ENCODE measurements around the gene APOLD1. TPM values are rescaled to one million over a fixed set of nuclear protein-coding genes. Genes with fewer than 3 reads are reported as not detected.

APOLD1 gene
- polyA plus RNA-seq, 3 donors = 0.08 to 0.21 TPM; not detected in 1

DNA sequence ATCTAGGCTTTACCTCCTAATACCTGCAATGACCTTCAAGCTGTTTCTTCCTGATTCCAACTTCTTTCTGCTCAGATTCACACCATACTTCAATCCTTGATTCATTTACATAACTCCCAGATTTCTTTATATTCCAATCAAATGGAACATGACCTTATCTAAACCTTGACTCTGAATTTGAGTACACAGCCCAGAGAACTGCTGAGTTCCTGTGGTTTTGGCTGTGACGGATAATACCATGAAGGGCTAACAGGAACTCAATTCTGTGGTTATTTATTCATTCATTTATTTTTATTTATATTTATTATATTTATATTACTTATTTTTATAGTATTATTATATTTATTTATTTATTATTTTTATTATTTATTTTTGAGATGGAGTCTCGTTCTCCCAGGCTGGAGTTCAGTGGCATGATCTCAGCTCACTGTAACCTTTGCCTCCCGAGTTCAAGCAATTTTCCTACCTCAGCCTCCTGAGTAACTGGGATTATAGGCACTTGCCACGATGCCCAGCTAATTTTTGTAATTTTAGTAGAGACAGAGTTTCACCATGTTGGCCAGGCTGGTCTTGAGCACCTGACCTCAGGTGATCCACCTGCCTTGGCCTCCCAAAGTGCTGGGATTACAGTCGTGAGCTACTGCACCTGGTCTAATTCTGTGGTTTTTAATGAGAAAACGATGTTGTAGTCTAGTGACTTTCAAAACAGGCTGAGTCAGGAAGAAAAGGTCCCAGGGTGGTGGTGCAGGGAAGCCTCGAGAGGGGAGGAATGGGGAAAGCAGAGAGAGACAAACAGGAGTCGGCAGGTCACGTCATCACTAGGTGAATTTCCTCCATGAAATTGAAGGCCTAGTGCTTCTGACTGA, 11.7 kb downstream of the APOLD1 start:
- no peaks in the 10 kb centered on the region for H3K36me3 ChIP-seq (replicated peaks in 1 of 2; ENCODE audit: control insufficient read depth in 1 of 2, insufficient read depth in 2 of 2, low read length in 2 of 2)
- no peaks in the 10 kb centered on the region for H3K27me3 ChIP-seq (ENCODE audit: control insufficient read depth in 2 of 2, insufficient read depth in 2 of 2, low read length in 2 of 2)
- intact Hi-C loops (cut with micrococcal nuclease) = no loop called here
- H3K9me3 Mint-ChIP-seq = peaks cover 0 to 2% (median 0%) of the 10 kb centered on the region in 7 donors
- no peak overlapping the region for H3K4me3 ChIP-seq (replicated peaks in 1 of 3; ENCODE audit: low read depth in 2 of 3, low read length in 3 of 3)
- H3K4me2 ChIP-seq (replicated peaks; ENCODE audit: extremely low read depth, low read length, poor library complexity, severe bottlenecking) = no peak overlapping the region
- H3K9me3 ChIP-seq (replicated peaks in 1 of 2; ENCODE audit: control insufficient read depth in 1 of 2, insufficient read depth in 1 of 2, low read length in 2 of 2) = no peaks in the 10 kb centered on the region
- H3K4me3 Mint-ChIP-seq = no peak overlapping the region
- DNase-seq = no peak
- TF ChIP-seq, protein P1, sequence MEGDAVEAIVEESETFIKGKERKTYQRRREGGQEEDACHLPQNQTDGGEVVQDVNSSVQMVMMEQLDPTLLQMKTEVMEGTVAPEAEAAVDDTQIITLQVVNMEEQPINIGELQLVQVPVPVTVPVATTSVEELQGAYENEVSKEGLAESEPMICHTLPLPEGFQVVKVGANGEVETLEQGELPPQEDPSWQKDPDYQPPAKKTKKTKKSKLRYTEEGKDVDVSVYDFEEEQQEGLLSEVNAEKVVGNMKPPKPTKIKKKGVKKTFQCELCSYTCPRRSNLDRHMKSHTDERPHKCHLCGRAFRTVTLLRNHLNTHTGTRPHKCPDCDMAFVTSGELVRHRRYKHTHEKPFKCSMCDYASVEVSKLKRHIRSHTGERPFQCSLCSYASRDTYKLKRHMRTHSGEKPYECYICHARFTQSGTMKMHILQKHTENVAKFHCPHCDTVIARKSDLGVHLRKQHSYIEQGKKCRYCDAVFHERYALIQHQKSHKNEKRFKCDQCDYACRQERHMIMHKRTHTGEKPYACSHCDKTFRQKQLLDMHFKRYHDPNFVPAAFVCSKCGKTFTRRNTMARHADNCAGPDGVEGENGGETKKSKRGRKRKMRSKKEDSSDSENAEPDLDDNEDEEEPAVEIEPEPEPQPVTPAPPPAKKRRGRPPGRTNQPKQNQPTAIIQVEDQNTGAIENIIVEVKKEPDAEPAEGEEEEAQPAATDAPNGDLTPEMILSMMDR (IDR thresholded peaks at IDR 0.05) = no peak
- no peak overlapping the region for H2AFZ ChIP-seq (ENCODE audit: insufficient read depth, low read depth, low read length, poor library complexity, severe bottlenecking)
- no peaks in the 10 kb centered on the region for H4K20me1 ChIP-seq (ENCODE audit: insufficient read depth, low read length)
- H3K36me3 Mint-ChIP-seq = no peaks in the 10 kb centered on the region
- no peak overlapping the region for H3K9ac ChIP-seq (ENCODE audit: insufficient read depth, low read length, poor library complexity, severe bottlenecking)
- no peak overlapping the region for H3K27ac Mint-ChIP-seq
- H3K79me2 ChIP-seq (ENCODE audit: insufficient read depth, low read length) = no peaks in the 10 kb centered on the region
- H3K27ac ChIP-seq (ENCODE audit: low read depth in 1 of 2, low read length in 2 of 2) = no peak overlapping the region
- WGBS (ENCODE audit: insufficient coverage) = 93% methylated on average over 3 of the region's 9 CpGs
- peaks cover 0 to 3% (median 0%) of the 10 kb centered on the region in 3 donors for H3K27me3 Mint-ChIP-seq (ENCODE audit: low read depth in 3 of 3)
- H3K4me1 ChIP-seq (ENCODE audit: control insufficient read depth in 1 of 2, insufficient read depth in 2 of 2, low read length in 2 of 2) = no peaks in the 10 kb centered on the region
- peaks cover 11% of the 10 kb centered on the region for H3K4me1 Mint-ChIP-seq

DNA sequence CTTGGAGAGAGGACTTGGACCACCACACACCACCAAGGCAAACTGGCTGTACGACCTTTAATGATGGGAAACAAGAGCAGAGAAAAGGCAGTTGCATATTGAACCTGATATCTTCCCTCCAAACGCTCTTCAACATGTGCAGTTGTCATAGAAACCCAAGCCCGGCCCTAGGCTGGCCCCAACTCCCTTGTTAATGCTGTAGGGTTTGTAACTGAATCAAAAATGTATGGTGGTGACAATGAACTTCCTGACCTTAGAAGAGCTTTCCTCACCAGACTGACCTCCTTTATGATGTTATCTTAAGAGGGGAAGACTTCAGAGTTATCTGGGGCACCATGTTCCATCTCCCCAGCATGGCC, 12.3 kb downstream of the APOLD1 start:
- H3K27ac Mint-ChIP-seq = no peak overlapping the region
- H3K27me3 Mint-ChIP-seq (ENCODE audit: low read depth in 3 of 3) = peaks cover 0 to 3% (median 0%) of the 10 kb centered on the region in 3 donors
- no CpG with 5 or more reads among the region's 3 CpGs for WGBS (ENCODE audit: insufficient coverage)
- TF ChIP-seq, protein P1 (IDR thresholded peaks at IDR 0.05) = no peak
- Histone ChIP-seq H3K9ac (ENCODE audit: insufficient read depth, low read length, poor library complexity, severe bottlenecking) (no peak overlapping the region), H3K36me3 (replicated peaks in 1 of 2; ENCODE audit: control insufficient read depth in 1 of 2, insufficient read depth in 2 of 2, low read length in 2 of 2) (no peaks in the 10 kb centered on the region), H3K27ac (ENCODE audit: low read depth in 1 of 2, low read length in 2 of 2) (no peak overlapping the region), H3K27me3 (ENCODE audit: control insufficient read depth in 2 of 2, insufficient read depth in 2 of 2, low read length in 2 of 2) (no peaks in the 10 kb centered on the region), H4K20me1 (ENCODE audit: insufficient read depth, low read length) (no peaks in the 10 kb centered on the region), H2AFZ (ENCODE audit: insufficient read depth, low read depth, low read length, poor library complexity, severe bottlenecking) (no peak overlapping the region), H3K4me2 (replicated peaks; ENCODE audit: extremely low read depth, low read length, poor library complexity, severe bottlenecking) (no peak overlapping the region), H3K4me1 (ENCODE audit: control insufficient read depth in 1 of 2, insufficient read depth in 2 of 2, low read length in 2 of 2) (no peaks in the 10 kb centered on the region), H3K4me3 (replicated peaks in 1 of 3; ENCODE audit: low read depth in 2 of 3, low read length in 3 of 3) (no peak overlapping the region), H3K79me2 (ENCODE audit: insufficient read depth, low read length) (no peaks in the 10 kb centered on the region), H3K9me3 (replicated peaks in 1 of 2; ENCODE audit: control insufficient read depth in 1 of 2, insufficient read depth in 1 of 2, low read length in 2 of 2) (no peaks in the 10 kb centered on the region)
- intact Hi-C loops (cut with micrococcal nuclease) = no loop called here
- no peak overlapping the region for H3K4me3 Mint-ChIP-seq
- H3K9me3 Mint-ChIP-seq = peaks cover 0 to 2% (median 0%) of the 10 kb centered on the region in 7 donors
- H3K4me1 Mint-ChIP-seq = peaks cover 14% of the 10 kb centered on the region
- H3K36me3 Mint-ChIP-seq = no peaks in the 10 kb centered on the region
- DNase-seq = no peak
